ENCODE measurements around the gene ZSWIM3. TPM values are rescaled to one million over a fixed set of nuclear protein-coding genes. Genes with fewer than 3 reads are reported as not detected.
A peak's percentile ranks its signal among the peaks of the same experiment; 100 is the strongest.

The ZSWIM3 gene
- polyA plus RNA-seq, 1 donor = 5.9 TPM

DNA sequence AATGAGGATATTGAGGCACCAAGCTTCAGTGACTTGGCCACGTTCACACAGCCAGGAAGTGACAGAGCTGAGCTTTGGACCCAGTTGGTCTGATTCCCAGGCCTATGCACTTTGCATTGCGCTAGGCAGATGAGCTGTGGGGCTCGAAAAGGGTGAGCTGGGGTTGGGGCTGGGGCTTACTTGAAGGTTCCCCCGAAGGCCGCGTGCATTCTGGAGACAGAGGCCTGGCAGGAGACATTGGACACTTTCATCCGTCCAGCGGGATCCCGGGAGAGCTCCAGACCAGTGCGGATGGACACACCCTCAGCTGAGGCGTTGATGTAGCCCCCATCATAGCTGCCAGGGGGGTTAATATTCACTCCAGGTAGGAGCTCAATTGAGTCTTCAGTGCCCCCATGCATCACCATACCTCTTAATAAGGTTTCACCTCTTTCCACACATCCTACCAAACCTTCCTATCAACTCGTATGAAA, 52.0 kb downstream of the ZSWIM3 start:
- DNase-seq = no peak

- no peak for DNase-seq
Measured at GRCh38 chr20:45909817-45910669, 52.6 kb downstream of the ZSWIM3 start.

DNA sequence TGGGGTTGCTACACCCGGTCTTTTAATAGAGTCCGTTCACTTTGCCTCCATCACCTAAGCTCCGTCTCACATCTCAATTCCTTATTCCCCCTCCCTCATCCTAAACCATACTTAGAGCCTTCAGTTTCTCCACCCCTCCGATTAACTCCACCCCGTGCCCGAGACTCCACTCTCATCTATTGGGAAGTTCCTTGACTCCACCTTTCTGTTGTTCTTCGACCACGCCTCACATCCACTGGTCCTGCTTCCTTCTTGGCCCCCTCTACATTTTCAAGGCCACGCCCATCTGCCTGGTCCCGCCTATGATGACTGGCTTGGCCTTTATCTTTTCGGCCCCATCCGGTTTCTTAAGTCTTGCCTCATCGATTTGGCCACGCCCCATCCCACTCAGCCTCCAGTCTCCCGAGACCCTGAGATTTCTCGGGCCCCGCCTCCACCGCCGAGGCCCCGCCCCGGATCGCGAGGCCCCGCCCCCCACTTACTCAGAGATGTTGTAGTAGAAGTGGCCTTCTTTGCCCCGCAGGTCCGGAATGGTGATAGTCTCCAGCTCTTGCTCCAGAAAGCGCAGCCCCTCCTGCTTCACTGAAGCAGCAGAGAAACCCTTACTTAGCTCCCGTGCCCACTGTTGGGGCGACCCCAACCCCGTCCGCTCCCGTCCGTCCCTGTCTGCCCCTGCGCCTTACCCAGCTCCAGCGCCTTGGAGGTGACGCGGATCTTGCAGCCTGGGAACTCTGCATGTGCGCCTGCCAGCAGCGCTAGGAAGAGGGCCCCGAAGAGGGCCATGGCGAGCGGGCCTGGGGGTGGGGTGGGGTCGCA, 53.5 kb downstream of the ZSWIM3 start:
- peak; percentile 98 for DNase-seq

GRCh38 chr20:45911486-45912343, 54.3 kb downstream of the ZSWIM3 start, which contains the start of gene PLTP:
PLTP (minus strand) TSS chr20:45912155; CDS start chr20:45911452, 703 bp downstream.
- peak; percentile 73 for DNase-seq

GRCh38 chr20:45912344-45912682, 54.9 kb downstream of the ZSWIM3 start:
- DNase-seq = no peak

DNA sequence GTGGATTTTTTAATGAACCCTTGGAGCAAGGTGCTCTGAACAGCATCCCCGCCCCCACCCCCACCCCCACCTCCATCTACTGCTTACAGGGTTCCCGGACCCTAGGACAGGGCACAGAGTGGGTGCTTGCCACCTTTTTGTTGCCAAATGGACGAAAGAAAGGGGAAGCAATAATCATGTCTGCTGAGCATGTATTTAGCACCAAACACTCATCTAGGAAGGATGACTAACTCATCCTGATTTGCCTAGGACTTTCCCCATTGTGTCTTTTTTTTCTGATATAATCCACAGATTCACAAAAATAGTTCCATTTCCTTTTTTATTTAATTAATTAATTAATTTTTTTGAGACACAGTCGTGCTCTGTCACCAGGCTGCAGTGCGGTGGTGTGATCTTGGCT, 55.7 kb downstream of the ZSWIM3 start:
- DNase-seq = no peak

GRCh38 chr20:45917790-45918141, 60.4 kb downstream of the ZSWIM3 start:
- DNase-seq = no peak

DNA sequence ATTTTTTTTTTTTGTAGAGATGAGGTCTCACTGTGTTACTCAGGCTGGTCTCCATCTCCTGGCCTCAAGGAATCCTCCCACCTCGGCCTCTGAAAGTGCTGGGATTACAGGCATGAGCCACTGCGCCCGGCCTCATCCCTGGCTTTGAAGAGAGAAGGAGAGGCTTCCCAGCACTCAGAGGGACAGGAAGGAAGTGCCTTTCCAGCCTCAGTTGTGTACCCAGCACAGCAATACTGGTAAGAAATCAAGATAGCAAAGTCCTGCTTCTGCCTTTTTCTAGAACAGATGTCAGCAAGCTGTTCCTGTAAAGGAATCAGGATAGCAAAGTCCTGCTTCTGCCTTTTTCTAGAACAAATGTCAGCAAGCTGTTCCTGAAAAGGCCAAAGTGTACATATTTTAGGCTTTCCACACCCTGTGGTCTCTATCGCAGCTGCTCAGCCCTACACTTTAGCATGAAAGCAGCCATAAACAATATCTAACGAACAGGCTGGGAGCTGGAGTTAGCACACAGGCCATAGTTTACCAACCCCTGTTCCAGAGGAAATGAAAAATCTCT, 60.8 kb downstream of the ZSWIM3 start:
- no peak for DNase-seq

- DNase-seq = no peak
Measured at GRCh38 chr20:45918779-45919537, 61.5 kb downstream of the ZSWIM3 start.

GRCh38 chr20:45919542-45920399, 62.4 kb downstream of the ZSWIM3 start:
- peak; percentile 75 for DNase-seq

DNA sequence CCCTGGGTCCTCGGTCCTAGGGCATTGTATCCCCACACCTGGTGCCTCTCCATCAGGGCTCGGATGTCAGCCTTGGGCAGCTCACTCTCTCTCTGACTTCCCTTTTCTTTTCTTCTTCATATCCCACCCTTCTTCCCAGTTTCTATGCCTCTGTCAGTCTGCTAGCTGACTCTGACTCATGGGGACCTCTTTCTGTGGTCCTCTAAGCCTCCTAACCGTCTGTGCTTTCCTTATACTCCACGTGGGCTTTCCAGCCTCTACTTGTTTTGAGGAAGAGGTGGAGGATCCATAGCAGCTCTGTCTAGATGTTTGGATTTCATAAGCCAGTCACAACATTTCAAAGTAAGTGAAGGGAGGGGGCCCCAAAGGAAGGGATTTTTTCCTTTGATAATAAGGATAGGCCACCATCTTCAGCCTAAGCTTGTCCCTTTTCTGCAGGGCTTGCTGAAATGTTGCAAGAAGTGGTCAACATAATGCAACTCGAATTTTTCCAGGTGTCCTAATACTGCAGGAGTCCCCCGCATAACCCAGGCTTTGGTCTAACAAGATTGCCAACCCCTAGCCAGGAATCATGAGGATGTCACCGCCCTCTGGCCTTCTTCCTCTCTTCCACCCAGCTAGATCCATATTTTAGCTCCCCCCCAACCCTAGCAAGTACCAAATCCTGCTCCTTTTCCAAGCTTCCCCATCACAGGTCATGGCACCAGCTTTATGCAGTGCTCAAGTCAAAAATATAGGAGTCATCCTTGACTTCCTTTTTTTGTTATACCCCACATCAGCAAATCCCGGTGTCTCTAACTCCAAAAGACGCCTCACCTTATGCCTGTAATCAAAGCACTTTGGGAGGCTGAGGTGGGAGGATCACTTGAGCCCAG, 63.3 kb downstream of the ZSWIM3 start:
- DNase-seq = no peak

GRCh38 chr20:45921337-45922189, 64.1 kb downstream of the ZSWIM3 start:
- DNase-seq = no peak

DNA sequence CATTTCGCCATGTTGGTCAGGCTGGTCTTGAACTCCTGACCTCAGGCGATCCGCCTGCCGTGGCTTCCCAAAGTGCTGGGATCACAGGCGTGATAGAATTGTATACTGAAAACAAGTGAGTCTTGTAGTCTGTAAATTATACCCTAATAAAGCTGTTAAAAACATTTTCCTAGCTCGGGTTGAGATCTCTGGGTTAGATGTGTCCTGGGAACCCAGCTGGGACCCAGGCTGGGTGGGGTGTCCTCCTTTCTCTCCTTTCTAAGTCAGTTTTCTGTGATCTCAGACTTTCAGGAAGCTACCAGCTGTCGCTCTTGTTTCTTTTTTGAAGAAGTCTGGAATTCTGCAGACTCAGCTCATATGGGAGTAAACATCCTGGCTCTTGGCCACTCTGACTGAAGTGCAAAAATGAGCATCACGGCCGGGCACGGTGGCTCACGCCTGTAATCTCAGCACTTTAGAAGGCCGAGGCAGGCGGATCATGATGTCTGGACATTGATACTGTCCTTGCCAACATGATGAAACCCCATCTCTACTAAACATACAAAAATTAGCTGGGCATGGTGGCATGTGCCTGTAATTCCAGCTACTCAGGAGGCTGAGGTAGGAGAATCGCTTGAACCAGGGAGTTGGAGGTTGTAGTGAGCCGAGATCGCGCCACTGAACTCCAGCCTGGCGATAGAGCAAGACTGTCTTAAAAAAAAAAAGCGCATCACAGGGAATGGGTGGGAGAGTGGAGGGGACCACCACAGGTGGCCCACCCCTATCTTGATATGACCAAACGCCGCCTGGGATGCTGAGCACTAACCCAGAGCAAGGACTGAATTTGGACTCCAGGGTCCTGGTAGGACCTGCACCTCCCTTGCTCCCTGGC, 67.2 kb downstream of the ZSWIM3 start:
- peak; percentile 38 for DNase-seq

DNA sequence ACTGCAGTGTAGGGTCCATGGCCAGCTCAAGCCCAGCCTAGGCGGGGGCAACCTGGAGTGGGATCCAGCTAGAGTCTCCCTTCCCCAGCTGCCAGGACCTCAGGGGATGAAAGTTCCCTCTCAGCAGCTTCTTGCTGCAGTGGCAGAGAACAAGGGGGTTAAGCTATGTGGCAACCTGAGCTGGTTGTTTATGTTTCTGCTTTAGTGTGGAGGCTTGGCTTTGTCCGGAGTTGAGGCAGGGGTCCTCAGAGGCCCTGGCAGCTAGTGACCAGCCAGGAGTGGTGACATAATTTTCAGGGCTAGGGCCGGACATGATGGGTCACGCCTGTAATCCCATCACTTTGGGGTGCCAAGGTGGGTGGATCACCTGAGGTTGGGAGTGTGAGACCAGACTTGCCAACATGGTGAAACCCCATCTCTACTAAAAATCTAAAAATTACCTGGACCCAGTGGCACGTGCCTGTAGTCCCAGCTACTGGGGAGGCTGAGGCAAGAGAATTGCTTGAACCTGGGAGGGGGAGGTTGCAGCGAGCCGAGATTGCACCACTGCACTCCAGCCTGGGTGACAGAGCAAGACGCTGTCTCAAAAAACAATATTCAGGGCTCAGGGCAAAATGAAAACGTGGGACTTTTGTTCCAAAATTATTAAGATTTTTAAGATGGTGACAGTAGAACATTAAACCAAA, 68.5 kb downstream of the ZSWIM3 start:
- DNase-seq = no peak

- DNase-seq = no peak
Measured at GRCh38 chr20:45926731-45927070, 69.3 kb downstream of the ZSWIM3 start.

GRCh38 chr20:45927071-45927878, 69.9 kb downstream of the ZSWIM3 start:
- DNase-seq = no peak
